ENCODE measurements around the gene TMEM18.

- TF ChIP-seq TAF1 (IDR thresholded peaks at IDR 0.05; ENCODE audit: borderline replicate concordance, insufficient read depth, low read length): no peak
- TF ChIP-seq, protein P1, sequence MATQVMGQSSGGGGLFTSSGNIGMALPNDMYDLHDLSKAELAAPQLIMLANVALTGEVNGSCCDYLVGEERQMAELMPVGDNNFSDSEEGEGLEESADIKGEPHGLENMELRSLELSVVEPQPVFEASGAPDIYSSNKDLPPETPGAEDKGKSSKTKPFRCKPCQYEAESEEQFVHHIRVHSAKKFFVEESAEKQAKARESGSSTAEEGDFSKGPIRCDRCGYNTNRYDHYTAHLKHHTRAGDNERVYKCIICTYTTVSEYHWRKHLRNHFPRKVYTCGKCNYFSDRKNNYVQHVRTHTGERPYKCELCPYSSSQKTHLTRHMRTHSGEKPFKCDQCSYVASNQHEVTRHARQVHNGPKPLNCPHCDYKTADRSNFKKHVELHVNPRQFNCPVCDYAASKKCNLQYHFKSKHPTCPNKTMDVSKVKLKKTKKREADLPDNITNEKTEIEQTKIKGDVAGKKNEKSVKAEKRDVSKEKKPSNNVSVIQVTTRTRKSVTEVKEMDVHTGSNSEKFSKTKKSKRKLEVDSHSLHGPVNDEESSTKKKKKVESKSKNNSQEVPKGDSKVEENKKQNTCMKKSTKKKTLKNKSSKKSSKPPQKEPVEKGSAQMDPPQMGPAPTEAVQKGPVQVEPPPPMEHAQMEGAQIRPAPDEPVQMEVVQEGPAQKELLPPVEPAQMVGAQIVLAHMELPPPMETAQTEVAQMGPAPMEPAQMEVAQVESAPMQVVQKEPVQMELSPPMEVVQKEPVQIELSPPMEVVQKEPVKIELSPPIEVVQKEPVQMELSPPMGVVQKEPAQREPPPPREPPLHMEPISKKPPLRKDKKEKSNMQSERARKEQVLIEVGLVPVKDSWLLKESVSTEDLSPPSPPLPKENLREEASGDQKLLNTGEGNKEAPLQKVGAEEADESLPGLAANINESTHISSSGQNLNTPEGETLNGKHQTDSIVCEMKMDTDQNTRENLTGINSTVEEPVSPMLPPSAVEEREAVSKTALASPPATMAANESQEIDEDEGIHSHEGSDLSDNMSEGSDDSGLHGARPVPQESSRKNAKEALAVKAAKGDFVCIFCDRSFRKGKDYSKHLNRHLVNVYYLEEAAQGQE (IDR thresholded peaks at IDR 0.05; ENCODE audit: insufficient read depth in 1 of 2, low read depth in 2 of 2, low read length in 2 of 2): no peak
- TF ChIP-seq POLR2AphosphoS5 (IDR thresholded peaks at IDR 0.05; ENCODE audit: low read depth, low read length): no peak
- TF ChIP-seq SIN3A (IDR thresholded peaks at IDR 0.05; ENCODE audit: borderline replicate concordance, insufficient read depth, low read length): no peak
- TF ChIP-seq FOXP2 (optimal IDR thresholded peaks at IDR 0.05; ENCODE audit: borderline replicate concordance, extremely low read depth, extremely low read length, insufficient read depth): no peak
Observed at GRCh38 chr2:710867-711665, 33.9 kb upstream of the TMEM18 start.

All from PFSK-1 (cell line).